ENCODE results near the gene SYNE3.

DNA sequence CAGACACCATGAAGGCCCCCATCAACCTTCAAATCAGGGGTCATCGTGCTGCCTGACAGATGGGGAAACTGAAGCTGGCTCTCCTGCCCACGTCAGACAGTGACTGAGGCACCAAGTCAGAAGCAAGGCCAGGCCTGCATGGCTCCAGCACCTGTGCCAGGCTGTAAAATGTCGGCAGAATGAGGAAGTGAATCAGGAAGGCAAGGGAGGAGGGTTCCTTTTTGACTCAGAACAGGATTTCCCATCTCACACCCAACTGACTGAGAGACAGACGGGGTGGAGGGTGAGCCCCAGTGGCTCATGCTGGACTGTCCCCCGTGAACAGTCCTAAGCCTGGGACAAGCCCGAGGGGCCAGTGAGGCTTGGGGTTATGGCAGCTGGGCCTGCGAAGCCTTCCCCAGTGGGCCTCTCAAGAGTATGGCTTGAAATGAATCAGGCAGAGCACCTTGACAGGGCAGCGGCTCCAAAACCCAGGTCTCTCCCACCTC is 20.9 kb downstream of the SYNE3 start:
- TF ChIP-seq CTCF (conservative IDR thresholded peaks at IDR 0.05; ENCODE audit: low read depth, low read length) = no peak
- no peak for TF ChIP-seq EZH2 (IDR thresholded peaks at IDR 0.05; ENCODE audit: low read length, unreplicated experiment)
- no peak for TF ChIP-seq EZH2phosphoT487 (IDR thresholded peaks at IDR 0.05; ENCODE audit: borderline replicate concordance, low read length)
